K562 (cell line): ENCODE results near the gene MAD2L1BP. TPM values are rescaled to one million over a fixed set of nuclear protein-coding genes. Genes with fewer than 3 reads are reported as not detected.
A peak's percentile ranks its signal among the peaks of the same experiment; 100 is the strongest.

Experiments
- ELF1 ChIP-seq: fragments of 200-800 bp; sonication (Bioruptor generic); IDR thresholded peaks from 2 replicates; pipeline ENCODE4 v1.6.1; 2016; ENCODE audit warnings: missing genetic modification characterization, missing compliant biosample characterization
- HOXB6 ChIP-seq: fragments of 250-450 bp; sonication (Bioruptor Pico); IDR thresholded peaks from 2 replicates; pipeline ENCODE4 v1.5.1; 2022; ENCODE audit warnings: mild to moderate bottlenecking, borderline replicate concordance
- JUN ChIP-seq, 2 experiments: sonication (generic) in 1 of 2; formaldehyde crosslinking in 1 of 2; IDR thresholded peaks; 2 replicates each; pipeline versions ENCODE4 v1.6.1 to v1.8.0; 2012 to 2022; ENCODE audit warnings: borderline replicate concordance in 2 of 2, mild to moderate bottlenecking in 2 of 2, improper control_type of control experiment in 1 of 2, low read depth in 1 of 2, low read length in 1 of 2, missing genetic modification reagents in 1 of 2
- KLF1 ChIP-seq: fragments of 450-650 bp; IDR thresholded peaks from 2 replicates; pipeline ENCODE4 v1.6.1; 2016; ENCODE audit warnings: missing genetic modification characterization, missing compliant biosample characterization
- MCM2 ChIP-seq: fragments of 450-650 bp; IDR thresholded peaks from 2 replicates; pipeline ENCODE4 v1.6.1; 2017; ENCODE audit warnings: low read depth, mild to moderate bottlenecking
- MYC ChIP-seq, 2 experiments: fragments of 250-450 bp in 1 of 2; sonication (Bioruptor Pico) in 1 of 2; IDR thresholded peaks; 2 replicates each; pipeline versions ENCODE4 v1.5.1 to v1.6.1; 2012 to 2021; ENCODE audit warnings: low read depth in 2 of 2, borderline replicate concordance in 1 of 2, improper control_type of control experiment in 1 of 2, low read length in 1 of 2, mild to moderate bottlenecking in 1 of 2, moderate library complexity in 1 of 2
- NFIX ChIP-seq: fragments of 250-450 bp; sonication (Bioruptor Pico); IDR thresholded peaks from 2 replicates; pipeline ENCODE4 v1.4.0; 2020; ENCODE audit warnings: low read depth, mild to moderate bottlenecking, moderate library complexity
- NR2C2 ChIP-seq, 2 experiments: fragments of 200-800 bp in 1 of 2; sonication (Bioruptor generic) in 1 of 2; sonication (generic) in 1 of 2; formaldehyde crosslinking in 1 of 2; IDR thresholded peaks; 2 replicates each; pipeline versions ENCODE4 v1.6.1 to v1.8.0; 2016 to 2022; ENCODE audit warnings: mild to moderate bottlenecking in 1 of 2, missing compliant biosample characterization in 1 of 2, missing genetic modification characterization in 1 of 2, missing genetic modification reagents in 1 of 2
- NRF1 ChIP-seq, 2 experiments: fragments of 450-650 bp; IDR thresholded peaks in 1 of 2; conservative IDR thresholded peaks in 1 of 2; 2 replicates each; pipeline ENCODE4 v1.6.1; 2014; ENCODE audit warnings: mild to moderate bottlenecking in 2 of 2
- SP1 ChIP-seq: sonication (generic); formaldehyde crosslinking; IDR thresholded peaks from 2 replicates; pipeline ENCODE4 v1.8.1; 2022; ENCODE audit warnings: mild to moderate bottlenecking, missing genetic modification reagents
- TBL1XR1 ChIP-seq, 2 experiments: IDR thresholded peaks; 2 replicates each; pipeline ENCODE4 v1.6.1; 2012; ENCODE audit warnings: improper control_type of control experiment in 2 of 2, low read length in 2 of 2, mild to moderate bottlenecking in 1 of 2
- ZNF140 ChIP-seq: fragments of 250-450 bp; sonication (Bioruptor Pico); IDR thresholded peaks from 2 replicates; pipeline ENCODE4 v1.8.0; 2021; ENCODE audit warnings: moderate library complexity, mild to moderate bottlenecking, inconsistent platforms
- ZNF263 ChIP-seq: sonication (generic); formaldehyde crosslinking; IDR thresholded peaks from 2 replicates; pipeline ENCODE4 v1.8.0; 2022; ENCODE audit warnings: mild to moderate bottlenecking, missing genetic modification reagents, borderline replicate concordance
- ZNF639 ChIP-seq, 2 experiments: fragments of 200-800 bp in 1 of 2; sonication (Bioruptor generic) in 1 of 2; sonication (generic) in 1 of 2; formaldehyde crosslinking in 1 of 2; IDR thresholded peaks in 1 of 2; conservative IDR thresholded peaks in 1 of 2; 2 replicates each; pipeline versions ENCODE4 v1.5.0 to v1.6.1; 2016 to 2020; ENCODE audit warnings: missing compliant biosample characterization in 1 of 2, missing genetic modification characterization in 1 of 2, missing genetic modification reagents in 1 of 2
- polyA plus RNA-seq, 8 experiments: library from polyadenylated mRNA; depleted of rRNA in 4 of 8; stranded (reverse) in 5 of 8; unstranded in 3 of 8; fragments of >200 nt; fragmentation: Nextera tagmentation in 2 of 8; fragmentation: Illumina TruSeq in 1 of 8; extraction: Ambion mirVana in 2 of 8; extraction: Trizol in 1 of 8; gene quantifications; 2 replicates each; pipeline versions ENCODE4 v1.2.1 to v1.2.3, GENCODE V29; 2011 to 2014; ENCODE audit warnings: inconsistent platforms in 1 of 8, missing spikeins in 1 of 8
- total RNA-seq, 7 experiments: library from RNA; depleted of rRNA in 6 of 7; stranded (reverse); fragments of >200 nt in 6 of 7; fragmentation: Illumina TruSeq in 2 of 7; extraction: Trizol in 2 of 7; gene quantifications; 2 replicates each; pipeline versions ENCODE4 v1.2.1 to v1.2.3, GENCODE V29; 2011 to 2021; ENCODE audit warnings: low replicate concordance in 1 of 7
- TF ChIP-seq, protein P1 (sequence below): fragments of 250-450 bp; sonication (Bioruptor Pico); IDR thresholded peaks from 2 replicates; pipeline ENCODE4 v1.4.0; 2020
- TF ChIP-seq, protein P2 (sequence below): fragments of 250-450 bp; sonication (Bioruptor Pico); IDR thresholded peaks from 2 replicates; pipeline ENCODE4 v1.5.0; 2021
- TF ChIP-seq, protein P3 (sequence below): fragments of 250-450 bp; sonication (Bioruptor Pico); IDR thresholded peaks from 2 replicates; pipeline ENCODE4 v1.4.0; 2020; ENCODE audit warnings: mild to moderate bottlenecking

The MAD2L1BP gene
- total and polyA plus RNA-seq, 9 of the 15 experiments (the other 6 are each of a cell fraction or from before 2014, with no cell fraction given), result 69.7 to 321 (median 111) TPM

DNA sequence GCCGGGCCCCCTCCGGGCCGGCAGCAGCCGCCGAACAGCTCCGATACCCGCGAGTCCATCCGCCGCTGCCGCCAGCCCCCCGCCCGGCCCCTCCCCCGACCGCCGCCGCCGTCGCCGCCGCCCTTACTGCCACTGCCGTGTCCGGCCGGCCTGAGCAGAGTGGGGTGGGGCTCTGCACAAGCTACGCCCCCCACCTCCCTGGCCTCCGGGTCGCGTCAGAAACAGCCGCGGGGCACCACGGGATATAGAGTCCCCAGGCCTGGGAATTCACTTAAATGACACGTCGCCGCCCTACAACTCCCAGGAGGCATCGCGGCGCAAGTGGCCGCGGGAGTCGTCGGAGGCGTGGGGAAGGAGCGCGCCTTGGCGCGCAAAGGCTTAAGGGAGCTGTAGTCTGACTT, 6.5 kb upstream of the MAD2L1BP start, which contains the start of gene GTPBP2 (continued):
- TF ChIP-seq MYC (IDR thresholded peaks at IDR 0.05; ENCODE audit: low read depth, low read length) (peak; percentile 81), MYC (CRISPR knock-in tag; IDR thresholded peaks at IDR 0.05; ENCODE audit: borderline replicate concordance, low read depth) (no peak), SP1 (CRISPR knock-in tag) (peak; percentile 58; the same call in 1 of the 2 replicates), HOXB6 (CRISPR knock-in tag) (no peak), TBL1XR1 (IDR thresholded peaks at IDR 0.05; ENCODE audit: low read length in 2 of 2) (peak; percentile 12 to 54; a peak in 2 of 4 replicates), ELF1 (tag) (peak; percentile 66; the same call in 1 of the 2 replicates), NFIX (CRISPR knock-in tag) (no peak), ZNF639 (CRISPR knock-in tag; conservative IDR thresholded peaks at IDR 0.05 in 1 of 2, IDR thresholded peaks at IDR 0.05 in 1 of 2) (peak in 1 of 2 experiments; percentile 83; a peak in 1 of 4 replicates), MCM2 (no peak), NRF1 (conservative IDR thresholded peaks at IDR 0.05 in 1 of 2, IDR thresholded peaks at IDR 0.05 in 1 of 2) (peak; percentile 87 to 89), ZNF140 (CRISPR knock-in tag) (no peak), JUN (IDR thresholded peaks at IDR 0.05; ENCODE audit: borderline replicate concordance, low read depth, low read length) (no peak), JUN (CRISPR knock-in tag; IDR thresholded peaks at IDR 0.05; ENCODE audit: borderline replicate concordance) (no peak), NR2C2 (CRISPR knock-in tag; IDR thresholded peaks at IDR 0.05) (peak; percentile 84), NR2C2 (tag; IDR thresholded peaks at IDR 0.05) (no peak), KLF1 (tag) (no peak), ZNF263 (CRISPR knock-in tag) (no peak)
- TF ChIP-seq, protein P1, sequence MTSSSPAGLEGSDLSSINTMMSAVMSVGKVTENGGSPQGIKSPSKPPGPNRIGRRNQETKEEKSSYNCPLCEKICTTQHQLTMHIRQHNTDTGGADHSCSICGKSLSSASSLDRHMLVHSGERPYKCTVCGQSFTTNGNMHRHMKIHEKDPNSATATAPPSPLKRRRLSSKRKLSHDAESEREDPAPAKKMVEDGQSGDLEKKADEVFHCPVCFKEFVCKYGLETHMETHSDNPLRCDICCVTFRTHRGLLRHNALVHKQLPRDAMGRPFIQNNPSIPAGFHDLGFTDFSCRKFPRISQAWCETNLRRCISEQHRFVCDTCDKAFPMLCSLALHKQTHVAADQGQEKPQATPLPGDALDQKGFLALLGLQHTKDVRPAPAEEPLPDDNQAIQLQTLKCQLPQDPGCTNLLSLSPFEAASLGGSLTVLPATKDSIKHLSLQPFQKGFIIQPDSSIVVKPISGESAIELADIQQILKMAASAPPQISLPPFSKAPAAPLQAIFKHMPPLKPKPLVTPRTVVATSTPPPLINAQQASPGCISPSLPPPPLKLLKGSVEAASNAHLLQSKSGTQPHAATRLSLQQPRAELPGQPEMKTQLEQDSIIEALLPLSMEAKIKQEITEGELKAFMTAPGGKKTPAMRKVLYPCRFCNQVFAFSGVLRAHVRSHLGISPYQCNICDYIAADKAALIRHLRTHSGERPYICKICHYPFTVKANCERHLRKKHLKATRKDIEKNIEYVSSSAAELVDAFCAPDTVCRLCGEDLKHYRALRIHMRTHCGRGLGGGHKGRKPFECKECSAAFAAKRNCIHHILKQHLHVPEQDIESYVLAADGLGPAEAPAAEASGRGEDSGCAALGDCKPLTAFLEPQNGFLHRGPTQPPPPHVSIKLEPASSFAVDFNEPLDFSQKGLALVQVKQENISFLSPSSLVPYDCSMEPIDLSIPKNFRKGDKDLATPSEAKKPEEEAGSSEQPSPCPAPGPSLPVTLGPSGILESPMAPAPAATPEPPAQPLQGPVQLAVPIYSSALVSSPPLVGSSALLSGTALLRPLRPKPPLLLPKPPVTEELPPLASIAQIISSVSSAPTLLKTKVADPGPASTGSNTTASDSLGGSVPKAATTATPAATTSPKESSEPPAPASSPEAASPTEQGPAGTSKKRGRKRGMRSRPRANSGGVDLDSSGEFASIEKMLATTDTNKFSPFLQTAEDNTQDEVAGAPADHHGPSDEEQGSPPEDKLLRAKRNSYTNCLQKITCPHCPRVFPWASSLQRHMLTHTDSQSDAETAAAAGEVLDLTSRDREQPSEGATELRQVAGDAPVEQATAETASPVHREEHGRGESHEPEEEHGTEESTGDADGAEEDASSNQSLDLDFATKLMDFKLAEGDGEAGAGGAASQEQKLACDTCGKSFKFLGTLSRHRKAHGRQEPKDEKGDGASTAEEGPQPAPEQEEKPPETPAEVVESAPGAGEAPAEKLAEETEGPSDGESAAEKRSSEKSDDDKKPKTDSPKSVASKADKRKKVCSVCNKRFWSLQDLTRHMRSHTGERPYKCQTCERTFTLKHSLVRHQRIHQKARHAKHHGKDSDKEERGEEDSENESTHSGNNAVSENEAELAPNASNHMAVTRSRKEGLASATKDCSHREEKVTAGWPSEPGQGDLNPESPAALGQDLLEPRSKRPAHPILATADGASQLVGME (CRISPR knock-in tag), result no peak
- TF ChIP-seq, protein P2, sequence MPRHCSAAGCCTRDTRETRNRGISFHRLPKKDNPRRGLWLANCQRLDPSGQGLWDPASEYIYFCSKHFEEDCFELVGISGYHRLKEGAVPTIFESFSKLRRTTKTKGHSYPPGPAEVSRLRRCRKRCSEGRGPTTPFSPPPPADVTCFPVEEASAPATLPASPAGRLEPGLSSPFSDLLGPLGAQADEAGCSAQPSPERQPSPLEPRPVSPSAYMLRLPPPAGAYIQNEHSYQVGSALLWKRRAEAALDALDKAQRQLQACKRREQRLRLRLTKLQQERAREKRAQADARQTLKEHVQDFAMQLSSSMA (CRISPR knock-in tag), result no peak
- TF ChIP-seq, protein P3, sequence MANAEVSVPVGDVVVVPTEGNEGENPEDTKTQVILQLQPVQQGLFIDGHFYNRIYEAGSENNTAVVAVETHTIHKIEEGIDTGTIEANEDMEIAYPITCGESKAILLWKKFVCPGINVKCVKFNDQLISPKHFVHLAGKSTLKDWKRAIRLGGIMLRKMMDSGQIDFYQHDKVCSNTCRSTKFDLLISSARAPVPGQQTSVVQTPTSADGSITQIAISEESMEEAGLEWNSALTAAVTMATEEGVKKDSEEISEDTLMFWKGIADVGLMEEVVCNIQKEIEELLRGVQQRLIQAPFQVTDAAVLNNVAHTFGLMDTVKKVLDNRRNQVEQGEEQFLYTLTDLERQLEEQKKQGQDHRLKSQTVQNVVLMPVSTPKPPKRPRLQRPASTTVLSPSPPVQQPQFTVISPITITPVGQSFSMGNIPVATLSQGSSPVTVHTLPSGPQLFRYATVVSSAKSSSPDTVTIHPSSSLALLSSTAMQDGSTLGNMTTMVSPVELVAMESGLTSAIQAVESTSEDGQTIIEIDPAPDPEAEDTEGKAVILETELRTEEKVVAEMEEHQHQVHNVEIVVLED (CRISPR knock-in tag), result peak; percentile 92
